Esophagus squamous epithelium (tissue), 5 donors: ENCODE data around the gene NUBP2. TPM values are rescaled to one million over a fixed set of nuclear protein-coding genes. Genes with fewer than 3 reads are reported as not detected.

Experiments
- DNase-seq: peaks from one replicate; lab custom pipeline; 2025; lab: John Stamatoyannopoulos, UW
- H3K27ac ChIP-seq, 4 donors: fragments of 200-600 bp; sonication (generic); one replicate each; pipeline ENCODE4 v1.5.1; 2016 to 2019; ENCODE audit warnings: mild to moderate bottlenecking in 1 of 4
- H3K27me3 ChIP-seq, 4 donors: fragments of 200-600 bp; sonication (generic); 1 replicate in 3 of 4; 2 replicates in 1 of 4; pipeline versions ENCODE4 v1.5.1 to v1.6.0; 2017 to 2021; ENCODE audit warnings: antibody characterized with exemption in 1 of 4
- H3K36me3 ChIP-seq, 3 donors: fragments of 200-600 bp; sonication (generic); one replicate each; pipeline ENCODE4 v1.5.1; 2016 to 2019
- H3K4me1 ChIP-seq, 3 donors: fragments of 200-600 bp; sonication (generic); one replicate each; pipeline ENCODE4 v1.5.1; 2017 to 2019
- H3K4me3 ChIP-seq, 4 donors: fragments of 200-600 bp; sonication (generic); 1 replicate in 3 of 4; 2 replicates in 1 of 4; pipeline ENCODE4 v1.5.1; 2016 to 2019; ENCODE audit warnings: mild to moderate bottlenecking in 2 of 4, moderate library complexity in 1 of 4
- H3K9me3 ChIP-seq, 3 donors: fragments of 200-600 bp; sonication (generic); one replicate each; pipeline ENCODE4 v1.5.1; 2016 to 2019
- CTCF ChIP-seq, 6 experiments: fragments of 450-650 bp in 4 of 6; fragments of 200-600 bp in 2 of 6; sonication (generic) in 2 of 6; IDR thresholded peaks; one replicate each; pipeline ENCODE4 v1.5.1; 2016 to 2019; ENCODE audit warnings: antibody characterized with exemption in 6 of 6, mild to moderate bottlenecking in 4 of 6, moderate library complexity in 4 of 6
- POLR2A ChIP-seq, 4 donors: fragments of 450-650 bp; IDR thresholded peaks; one replicate each; pipeline ENCODE4 v1.6.1; 2017; ENCODE audit warnings: antibody characterized with exemption in 4 of 4, mild to moderate bottlenecking in 4 of 4, moderate library complexity in 3 of 4
- WGBS, 2 donors: methylation state at CpG; one replicate each; pipeline ENCODE4 v1.1.5; 2018; 5-methylcytosine and 5-hydroxymethylcytosine counted together
- intact Hi-C: fragments of 100-400 bp; cut with DNase I; formaldehyde crosslinking; loops from one replicate; pipeline ENCODE4 v1.15.0; 2022
- total RNA-seq, 4 donors: library from RNA; depleted of rRNA; stranded (reverse); fragments of >200 nt; gene quantifications; one replicate each; pipeline ENCODE4 v1.1.0, GENCODE V29; 2016
- donor health status: DM: yes; HTN: yes; CAD: no.

Gene NUBP2
- total RNA-seq, 4 donors from 2014 or later = 71.4 to 91.5 (median 79.5) TPM

- Histone ChIP-seq H3K27ac (no peak overlapping the region), H3K27me3 (no peaks in the 10 kb centered on the region), H3K4me3 (no peak overlapping the region), H3K9me3 (no peaks in the 10 kb centered on the region), H3K36me3 (peaks cover 0 to 55% (median 8%) of the 10 kb centered on the region in 3 donors), H3K4me1 (peaks cover 7 to 39% (median 9%) of the 10 kb centered on the region in 3 donors)
- 75 to 95% methylated on average over 2 to 4 of the region's 59 CpGs for WGBS, 2 donors
- intact Hi-C loops = no loop called here
- no peak for TF ChIP-seq POLR2A (IDR thresholded peaks at IDR 0.05)
- no peak for TF ChIP-seq CTCF (IDR thresholded peaks at IDR 0.05)
- no peak for DNase-seq
Observed at GRCh38 chr16:1791943-1792812, 9.4 kb downstream of the NUBP2 start.

GRCh38 chr16:1792836-1793577, 10.2 kb downstream of the NUBP2 start:
- Histone ChIP-seq H3K36me3 (peaks cover 0 to 47% (median 4%) of the 10 kb centered on the region in 3 donors), H3K9me3 (peaks cover 0 to 6% (median 0%) of the 10 kb centered on the region in 3 donors), H3K27me3 (no peaks in the 10 kb centered on the region), H3K27ac (no peak overlapping the region), H3K4me3 (no peak overlapping the region), H3K4me1 (peaks cover 7 to 32% (median 9%) of the 10 kb centered on the region in 3 donors)
- no peak for DNase-seq
- no peak for TF ChIP-seq CTCF (IDR thresholded peaks at IDR 0.05)
- TF ChIP-seq POLR2A (IDR thresholded peaks at IDR 0.05) = no peak
- intact Hi-C loops = no loop called here
- 87% methylated on average over 3 of the region's 33 CpGs; no CpG with 5 or more reads in 1 of the 2 donors for WGBS, 2 donors

GRCh38 chr16:1793578-1794220, 10.9 kb downstream of the NUBP2 start, which contains the start of gene IGFALS:
Gene IGFALS (minus strand): TSS chr16:1793705. CDS start chr16:1793652, 53 bp downstream.
- TF ChIP-seq POLR2A (IDR thresholded peaks at IDR 0.05) = no peak
- TF ChIP-seq CTCF (IDR thresholded peaks at IDR 0.05) = no peak
- DNase-seq = no peak
- peaks cover 6 to 25% (median 7%) of the 10 kb centered on the region in 3 donors for H3K4me1 ChIP-seq
- H3K36me3 ChIP-seq = peaks cover 0 to 40% (median 2%) of the 10 kb centered on the region in 3 donors
- 30% methylated on average over 2 of the region's 28 CpGs; no CpG with 5 or more reads in 1 of the 2 donors for WGBS, 2 donors
- intact Hi-C loops = no loop called here
- no peak within 1 kb of the TSS for H3K4me3 ChIP-seq
- no peaks in the 10 kb centered on the region for H3K27me3 ChIP-seq
- no peak within 1 kb of the TSS for H3K27ac ChIP-seq
- peaks cover 0 to 13% (median 0%) of the 10 kb centered on the region in 3 donors for H3K9me3 ChIP-seq

- Histone ChIP-seq H3K27ac (no peak overlapping the region), H3K36me3 (peaks cover 0 to 34% (median 0%) of the 10 kb centered on the region in 3 donors), H3K4me3 (no peak overlapping the region), H3K4me1 (peaks cover 0 to 19% (median 2%) of the 10 kb centered on the region in 3 donors), H3K27me3 (no peaks in the 10 kb centered on the region), H3K9me3 (peaks cover 0 to 15% (median 0%) of the 10 kb centered on the region in 3 donors)
- intact Hi-C loops = no loop called here
- TF ChIP-seq POLR2A (IDR thresholded peaks at IDR 0.05) = no peak
- no peak for TF ChIP-seq CTCF (IDR thresholded peaks at IDR 0.05)
- 53 to 80% methylated on average over 2 to 4 of the region's 18 CpGs for WGBS, 2 donors
- no peak for DNase-seq
Observed at GRCh38 chr16:1794221-1794871, 11.6 kb downstream of the NUBP2 start.
